HepG2 (cell line): ENCODE data around the gene KIZ.

Experiments
- JUN ChIP-seq: sonication (generic); formaldehyde crosslinking; IDR thresholded peaks from 2 replicates; pipeline ENCODE4 v1.4.0; 2020; ENCODE audit warnings: mild to moderate bottlenecking, missing genetic modification reagents
- POLR2A ChIP-seq, 2 experiments: IDR thresholded peaks; 2 replicates each; pipeline ENCODE4 v1.6.1; 2011; ENCODE audit warnings: low read depth in 2 of 2, low read length in 2 of 2, mild to moderate bottlenecking in 1 of 2, moderate library complexity in 1 of 2; ENCODE audit not compliant: insufficient read depth in 1 of 2
- RAD51 ChIP-seq: fragments of 450-650 bp; IDR thresholded peaks from 2 replicates; pipeline ENCODE4 v1.6.1; 2016; ENCODE audit warnings: borderline replicate concordance
- RNF219 ChIP-seq: sonication (generic); formaldehyde crosslinking; IDR thresholded peaks from 2 replicates; pipeline ENCODE4 v1.5.0; 2020; ENCODE audit warnings: mild to moderate bottlenecking, missing genetic modification reagents
- TFAP4 ChIP-seq: sonication (generic); IDR thresholded peaks from 2 replicates; pipeline ENCODE4 v1.6.1; 2016; ENCODE audit warnings: low read depth, borderline replicate concordance
- ZNF660 ChIP-seq: sonication (generic); formaldehyde crosslinking; IDR thresholded peaks from 2 replicates; pipeline ENCODE4 v1.5.1; 2020; ENCODE audit warnings: mild to moderate bottlenecking, low read depth, missing genetic modification reagents, borderline replicate concordance

GRCh38 chr20:21272679-21273078 is 146.8 kb downstream of the KIZ start:
- no peak for TF ChIP-seq TFAP4
- TF ChIP-seq ZNF660 (CRISPR knock-in tag), result no peak
- TF ChIP-seq RNF219 (CRISPR knock-in tag), result no peak
- TF ChIP-seq POLR2A (IDR thresholded peaks at IDR 0.05; ENCODE audit: insufficient read depth in 1 of 2, low read depth in 2 of 2, low read length in 2 of 2), result no peak
- no peak for TF ChIP-seq RAD51
- TF ChIP-seq JUN (CRISPR knock-in tag), result no peak
